CD14-positive monocyte (primary cell): ENCODE measurements around the gene CST7. TPM values are rescaled to one million over a fixed set of nuclear protein-coding genes. Genes with fewer than 3 reads are reported as not detected.

Experiments used
- DNase-seq, 3 donors: peaks; one replicate each; pipeline ENCODE4 v3.0.0-alpha.2; 2011 to 2022
- H2AFZ ChIP-seq: 2 replicates; pipeline ENCODE4 v1.6.0; 2012; ENCODE audit warnings: mild to moderate bottlenecking, low read depth, low read length, inconsistent platforms; ENCODE audit not compliant: insufficient read depth, poor library complexity, severe bottlenecking
- H3K27ac ChIP-seq, 2 donors: 1 replicate in 1 of 2; 2 replicates in 1 of 2; pipeline ENCODE4 v1.5.1; 2012 to 2013; ENCODE audit warnings: low read length in 2 of 2, control low read depth in 1 of 2, inconsistent platforms in 1 of 2, low read depth in 1 of 2, mild to moderate bottlenecking in 1 of 2
- H3K27me3 ChIP-seq, 2 donors: one replicate each; pipeline versions ENCODE4 v1.6.0 to v1.6.1; 2011 to 2013; ENCODE audit warnings: low read length in 2 of 2; ENCODE audit not compliant: control insufficient read depth in 2 of 2, insufficient read depth in 2 of 2
- H3K36me3 ChIP-seq, 2 donors: replicated peaks in 1 of 2; 1 replicate in 1 of 2; 2 replicates in 1 of 2; pipeline versions ENCODE4 v1.5.1 to v1.6.1; 2012 to 2013; ENCODE audit warnings: low read length in 2 of 2, control low read depth in 1 of 2, inconsistent platforms in 1 of 2, mild to moderate bottlenecking in 1 of 2; ENCODE audit not compliant: insufficient read depth in 2 of 2, control insufficient read depth in 1 of 2
- H3K4me1 ChIP-seq, 2 donors: 1 replicate in 1 of 2; 2 replicates in 1 of 2; pipeline versions ENCODE4 v1.5.1 to v1.6.1; 2012 to 2013; ENCODE audit warnings: low read length in 2 of 2, control low read depth in 1 of 2, inconsistent platforms in 1 of 2, mild to moderate bottlenecking in 1 of 2, moderate library complexity in 1 of 2; ENCODE audit not compliant: insufficient read depth in 2 of 2, control insufficient read depth in 1 of 2
- H3K4me2 ChIP-seq: replicated peaks from 2 replicates; pipeline ENCODE3; 2012; ENCODE audit warnings: low read length, moderate library complexity, mild to moderate bottlenecking; ENCODE audit not compliant: poor library complexity, severe bottlenecking; ENCODE audit errors: extremely low read depth
- H3K4me3 ChIP-seq, 3 experiments: fragments of 200-600 bp in 1 of 3; sonication (generic) in 1 of 3; replicated peaks in 1 of 3; 1 replicate in 2 of 3; 2 replicates in 1 of 3; pipeline ENCODE4 v1.5.1; 2011 to 2013; ENCODE audit warnings: low read length in 3 of 3, mild to moderate bottlenecking in 3 of 3, control low read depth in 2 of 3, low read depth in 2 of 3, inconsistent platforms in 1 of 3, moderate library complexity in 1 of 3
- H3K79me2 ChIP-seq: 2 replicates; pipeline ENCODE4 v1.6.0; 2012; ENCODE audit warnings: mild to moderate bottlenecking, control low read depth, inconsistent platforms, low read length, moderate library complexity; ENCODE audit not compliant: insufficient read depth
- H3K9ac ChIP-seq: 2 replicates; pipeline ENCODE4 v1.6.0; 2017; ENCODE audit warnings: low read length, mild to moderate bottlenecking; ENCODE audit not compliant: insufficient read depth, poor library complexity, severe bottlenecking
- H3K9me3 ChIP-seq, 2 donors: replicated peaks in 1 of 2; 1 replicate in 1 of 2; 2 replicates in 1 of 2; pipeline versions ENCODE4 v1.5.1 to v1.6.1; 2012 to 2013; ENCODE audit warnings: low read length in 2 of 2, control low read depth in 1 of 2; ENCODE audit not compliant: control insufficient read depth in 1 of 2, insufficient read depth in 1 of 2
- H4K20me1 ChIP-seq: 2 replicates; pipeline ENCODE4 v1.6.0; 2012; ENCODE audit warnings: mild to moderate bottlenecking, low read length, control low read depth, moderate library complexity; ENCODE audit not compliant: insufficient read depth
- H3K27ac Mint-ChIP-seq, 7 donors: one replicate each; pipeline ENCODE4 v1.8.0; 2020; ENCODE audit warnings: mild to moderate bottlenecking in 7 of 7, mixed read lengths in 7 of 7, moderate library complexity in 6 of 7, inconsistent platforms in 2 of 7
- H3K27me3 Mint-ChIP-seq, 3 donors: one replicate each; pipeline ENCODE4 v1.8.0; 2021 to 2022; ENCODE audit warnings: low read depth in 3 of 3, mild to moderate bottlenecking in 3 of 3, mixed read lengths in 3 of 3, moderate library complexity in 3 of 3, inconsistent platforms in 1 of 3
- H3K36me3 Mint-ChIP-seq, 2 donors: one replicate each; pipeline ENCODE4 v1.8.0; 2020; ENCODE audit warnings: mixed read lengths in 2 of 2, inconsistent platforms in 1 of 2, mild to moderate bottlenecking in 1 of 2
- H3K4me1 Mint-ChIP-seq: one replicate; pipeline ENCODE4 v1.8.0; 2020; ENCODE audit warnings: mild to moderate bottlenecking, mixed read lengths
- H3K4me3 Mint-ChIP-seq, 2 donors: one replicate each; pipeline ENCODE4 v1.8.0; 2020; ENCODE audit warnings: mild to moderate bottlenecking in 2 of 2, mixed read lengths in 2 of 2, moderate library complexity in 1 of 2
- H3K9me3 Mint-ChIP-seq, 7 donors: one replicate each; pipeline ENCODE4 v1.8.0; 2020 to 2022; ENCODE audit warnings: mixed read lengths in 7 of 7, mild to moderate bottlenecking in 6 of 7, moderate library complexity in 6 of 7, inconsistent platforms in 2 of 7
- CTCF ChIP-seq: fragments of 200-600 bp; IDR thresholded peaks from one replicate; pipeline ENCODE4 v1.8.0; 2022; ENCODE audit warnings: antibody characterized with exemption, mild to moderate bottlenecking
- WGBS: methylation state at CpG from one replicate; pipeline ENCODE4 v1.1.5; 2013; ENCODE audit warnings: missing lambda C conversion rate; ENCODE audit not compliant: insufficient coverage; 5-methylcytosine and 5-hydroxymethylcytosine counted together
- intact Hi-C, 2 donors: fragments of 100-400 bp; cut with micrococcal nuclease; formaldehyde crosslinking; loops; one replicate each; pipeline versions ENCODE4 v1.15.0 to v1.15.1; 2023
- polyA plus RNA-seq, 3 donors: library from polyadenylated mRNA; depleted of rRNA in 1 of 3; unstranded in 2 of 3; stranded (reverse) in 1 of 3; fragments of 300-500 nt in 2 of 3; fragments of >200 nt in 1 of 3; fragmentation: Illumina TruSeq in 2 of 3; gene quantifications; 1 replicate in 2 of 3; 2 replicates in 1 of 3; pipeline ENCODE4 v1.2.3, GENCODE V29; 2012 to 2021

The CST7 gene
- polyA plus RNA-seq, 3 donors, result 1.2 to 3.2 (median 1.8) TPM

DNA sequence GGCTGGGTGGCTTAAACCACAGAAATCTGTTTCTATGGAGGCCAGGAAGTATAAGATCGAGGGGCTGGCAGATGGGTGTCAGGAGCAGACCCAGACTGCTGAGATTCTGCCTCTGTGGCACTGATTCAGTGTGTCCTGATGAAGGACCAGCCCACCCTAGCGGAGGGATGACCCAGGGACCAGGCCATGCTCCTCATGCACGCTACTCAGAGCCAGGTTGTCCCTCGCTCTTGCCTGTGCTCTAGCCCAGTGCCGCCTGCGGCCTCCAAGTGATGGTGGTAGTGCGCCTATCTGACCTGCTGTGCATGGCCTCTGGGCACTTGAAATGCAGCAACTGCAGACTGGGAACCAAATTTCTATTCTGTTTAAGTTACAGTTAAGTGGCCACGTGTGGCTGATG lies 56.6 kb downstream of the CST7 start:
- Mint-ChIP-seq H3K4me3 (no peak overlapping the region), H3K27ac (peak overlapping the region in 1 of 7 donors; percentile 72), H3K9me3 (peaks cover 0 to 3% (median 0%) of the 10 kb centered on the region in 7 donors), H3K4me1 (no peaks in the 10 kb centered on the region), H3K36me3 (peaks cover 61 to 64% of the 10 kb centered on the region in 2 donors), H3K27me3 (no peaks in the 10 kb centered on the region)
- no peak overlapping the region for H3K9ac ChIP-seq
- no peak overlapping the region for H2AFZ ChIP-seq
- no peak overlapping the region for H3K4me2 ChIP-seq
- 97% methylated on average over 8 of the region's 8 CpGs for WGBS
- H3K27me3 ChIP-seq, result no peaks in the 10 kb centered on the region
- H3K27ac ChIP-seq, result no peak overlapping the region
- no peaks in the 10 kb centered on the region for H3K4me1 ChIP-seq
- DNase-seq, result no peak
- H4K20me1 ChIP-seq, result no peaks in the 10 kb centered on the region
- intact Hi-C loops, result no loop called here
- H3K9me3 ChIP-seq, result no peaks in the 10 kb centered on the region
- no peak overlapping the region for H3K4me3 ChIP-seq
- peaks cover 49 to 61% of the 10 kb centered on the region in 2 donors for H3K36me3 ChIP-seq
- TF ChIP-seq CTCF, result no peak
- H3K79me2 ChIP-seq, result no peaks in the 10 kb centered on the region

DNA sequence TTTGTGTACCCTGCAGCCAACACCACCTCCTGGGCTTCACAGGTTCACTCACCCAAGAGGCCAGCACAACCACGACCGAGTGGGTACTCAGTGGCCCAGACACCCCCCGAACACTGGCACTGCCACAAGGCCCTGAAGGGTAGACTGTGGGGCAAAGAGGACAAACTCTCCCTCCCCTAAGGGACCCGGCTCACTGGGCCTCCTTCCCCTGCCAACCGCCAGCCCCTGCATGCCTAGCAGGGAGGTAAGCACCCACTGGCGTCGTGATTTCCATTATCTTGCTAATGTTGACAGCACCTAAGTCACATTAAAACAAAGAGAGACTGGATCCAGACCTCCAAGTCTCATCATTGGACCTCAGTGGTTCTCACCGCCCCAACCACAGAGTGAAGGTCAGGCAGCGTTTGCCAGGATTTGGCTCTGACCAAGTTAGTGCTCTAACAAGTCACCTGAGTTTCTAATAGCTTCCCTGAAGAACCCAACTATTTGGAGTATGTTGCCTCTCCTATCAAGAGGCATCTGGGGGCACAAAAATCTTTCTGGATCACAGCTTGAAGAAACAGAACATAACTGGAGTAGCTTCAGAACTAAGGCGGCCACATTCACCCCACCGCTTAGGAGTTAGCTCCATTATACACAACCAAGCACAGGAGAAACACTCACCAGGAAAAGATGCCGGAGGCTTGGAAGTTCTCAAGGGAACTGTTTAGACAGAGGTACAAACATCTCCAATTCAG lies 57.5 kb downstream of the CST7 start:
- Histone ChIP-seq H3K4me3 (no peak overlapping the region), H3K9ac (no peak overlapping the region), H3K9me3 (no peaks in the 10 kb centered on the region), H3K4me2 (no peak overlapping the region), H3K27ac (no peak overlapping the region), H3K79me2 (no peaks in the 10 kb centered on the region), H3K4me1 (no peaks in the 10 kb centered on the region), H2AFZ (no peak overlapping the region), H3K27me3 (no peaks in the 10 kb centered on the region), H3K36me3 (peaks cover 58 to 70% of the 10 kb centered on the region in 2 donors), H4K20me1 (no peaks in the 10 kb centered on the region)
- Mint-ChIP-seq H3K4me1 (no peaks in the 10 kb centered on the region), H3K27ac (no peak overlapping the region), H3K27me3 (no peaks in the 10 kb centered on the region), H3K36me3 (peaks cover 71 to 73% of the 10 kb centered on the region in 2 donors), H3K9me3 (peaks cover 0 to 3% (median 0%) of the 10 kb centered on the region in 7 donors), H3K4me3 (no peak overlapping the region)
- no peak for DNase-seq
- intact Hi-C loops, result no loop called here
- 95% methylated on average over 9 of the region's 12 CpGs for WGBS
- no peak for TF ChIP-seq CTCF
